Kidney epithelial cell (primary cell): Measurements from ENCODE around the gene CLEC6A. TPM values are rescaled to one million over a fixed set of nuclear protein-coding genes. Genes with fewer than 3 reads are reported as not detected.

Experiments used
- DNase-seq: peaks from one replicate; pipeline ENCODE4 v3.0.0-alpha.2; 2010; ENCODE audit warnings: low read depth
- H3K27me3 ChIP-seq: 2 replicates; pipeline ENCODE4 v1.6.0; 2011; ENCODE audit warnings: low read length; ENCODE audit not compliant: control insufficient read depth, insufficient read depth
- H3K36me3 ChIP-seq: 2 replicates; pipeline ENCODE4 v1.5.1; 2011; ENCODE audit warnings: low read length; ENCODE audit not compliant: control insufficient read depth, insufficient read depth
- H3K4me3 ChIP-seq: 2 replicates; pipeline ENCODE4 v1.5.1; 2011; ENCODE audit warnings: low read depth, mild to moderate bottlenecking, control low read depth, low read length
- CTCF ChIP-seq: IDR thresholded peaks from 2 replicates; pipeline ENCODE4 v1.5.1; 2011; ENCODE audit warnings: mild to moderate bottlenecking, moderate library complexity, low read length, control low read depth, inconsistent platforms; ENCODE audit not compliant: insufficient read depth, poor library complexity, severe bottlenecking
- total RNA-seq: library from RNA; depleted of rRNA; stranded (reverse); fragments of >200 nt; gene quantifications from 2 replicates; pipeline ENCODE4 v1.2.3, GENCODE V29; 2015

Gene CLEC6A
- total RNA-seq, 1 donor from 2014 or later: not detected

DNA sequence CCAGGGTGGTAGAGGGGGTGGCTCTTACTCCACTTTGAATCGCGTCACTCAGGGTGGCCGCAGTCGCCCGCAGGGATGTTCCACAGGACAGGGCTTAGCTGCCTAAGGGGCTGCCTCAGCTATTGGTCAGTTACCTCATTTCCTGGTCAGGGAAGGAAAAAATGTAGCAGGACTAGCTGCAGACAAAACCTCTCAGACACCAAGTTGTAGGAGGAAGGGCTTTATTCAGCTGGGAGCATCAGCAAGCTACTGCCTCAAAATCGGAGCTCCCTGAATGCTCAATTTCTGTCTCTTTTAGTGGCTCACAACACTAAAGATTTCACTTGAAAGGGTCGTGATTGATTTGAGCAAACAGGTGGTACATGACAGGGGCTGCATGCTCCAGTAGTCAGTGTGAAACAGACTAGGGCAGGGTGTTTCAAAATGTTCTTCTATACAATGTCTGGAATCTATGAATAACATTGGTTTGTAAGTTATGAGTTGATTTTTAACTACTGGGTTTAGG lies 6.4 kb upstream of the CLEC6A start:
- Histone ChIP-seq H3K27me3 (no peaks in the 10 kb centered on the region), H3K36me3 (no peaks in the 10 kb centered on the region), H3K4me3 (no peak overlapping the region)
- no peak for TF ChIP-seq CTCF
- DNase-seq: no peak

- Histone ChIP-seq H3K4me3 (no peak overlapping the region), H3K36me3 (no peaks in the 10 kb centered on the region), H3K27me3 (no peaks in the 10 kb centered on the region)
- DNase-seq: no peak
- no peak for TF ChIP-seq CTCF
Measured at GRCh38 chr12:8452036-8452435, 3.7 kb upstream of the CLEC6A start.

DNA sequence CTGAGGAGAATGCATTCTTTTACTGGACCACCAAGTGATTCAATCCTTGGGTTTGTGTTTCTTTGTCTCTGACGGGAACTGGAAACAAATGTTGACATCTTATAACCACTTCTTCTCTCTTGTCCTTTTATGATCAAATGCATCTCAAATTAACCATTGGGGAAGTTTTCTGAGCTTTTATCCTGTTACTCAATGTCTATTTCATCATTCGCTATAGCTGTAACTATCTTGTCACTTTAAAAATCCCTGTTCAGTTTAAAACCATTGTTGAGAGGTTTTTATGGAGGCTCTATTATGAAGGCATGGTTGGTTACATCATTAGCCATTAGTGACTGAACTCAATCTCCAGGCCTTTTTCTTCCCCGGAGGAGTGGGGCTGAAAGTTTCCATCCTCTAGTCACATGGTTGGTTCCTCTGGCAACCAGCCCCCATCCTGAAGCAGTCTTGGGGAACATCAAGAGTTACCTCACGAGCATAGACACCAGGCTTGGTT lies 2.7 kb upstream of the CLEC6A start:
- no peak for DNase-seq
- no peaks in the 10 kb centered on the region for H3K36me3 ChIP-seq
- no peak for TF ChIP-seq CTCF
- no peaks in the 10 kb centered on the region for H3K27me3 ChIP-seq
- no peak overlapping the region for H3K4me3 ChIP-seq

DNA sequence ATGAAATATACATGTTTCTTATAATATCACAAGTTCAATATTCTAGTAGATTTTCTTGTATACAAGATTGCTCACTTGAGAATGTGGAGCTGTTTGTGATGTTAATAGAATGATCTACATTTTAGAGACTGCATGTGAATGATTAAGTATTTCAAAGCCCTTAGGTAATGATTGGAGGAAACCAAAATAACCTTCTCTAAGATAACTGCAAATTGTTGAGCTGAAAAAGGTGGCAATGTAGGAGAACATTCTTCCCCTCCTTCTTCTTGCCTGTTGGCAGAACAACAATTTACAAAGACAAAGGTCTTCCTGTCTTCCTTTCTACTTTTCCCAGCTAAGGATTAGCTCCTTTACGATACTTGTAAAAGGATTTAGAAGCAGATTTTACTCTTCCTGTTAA lies 2.0 kb upstream of the CLEC6A start:
- H3K36me3 ChIP-seq: no peaks in the 10 kb centered on the region
- no peak for TF ChIP-seq CTCF
- no peak overlapping the region for H3K4me3 ChIP-seq
- no peaks in the 10 kb centered on the region for H3K27me3 ChIP-seq
- no peak for DNase-seq

DNA sequence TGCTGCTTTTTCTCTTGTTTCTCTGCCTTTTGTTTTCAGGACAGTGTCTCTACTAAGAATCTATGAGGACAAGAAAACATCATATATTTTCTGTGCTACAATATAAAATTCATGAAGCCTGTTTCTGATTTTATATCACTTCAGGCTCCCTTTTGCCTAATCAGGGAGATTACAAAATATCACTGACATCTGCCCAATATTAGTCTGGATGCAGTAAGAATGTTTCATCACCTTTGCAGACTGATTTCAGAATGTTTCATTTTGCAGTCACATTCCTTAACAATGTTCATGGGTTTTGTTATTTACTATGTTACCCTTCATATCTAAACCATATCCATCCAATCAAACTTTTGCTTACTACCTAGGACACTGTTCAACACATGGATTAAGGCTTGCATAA lies 491 bp upstream of the CLEC6A start:
- Histone ChIP-seq H3K4me3 (no peak overlapping the region), H3K36me3 (no peaks in the 10 kb centered on the region)

More for the DNA sequence above, 491 bp upstream of the CLEC6A start:
- no peaks in the 10 kb centered on the region for H3K27me3 ChIP-seq
- no peak for TF ChIP-seq CTCF
- DNase-seq: no peak
